Gastrocnemius medialis (tissue), 4 donors: ENCODE measurements around the gene KAZN.

Source experiments
- POLR2A ChIP-seq, 2 donors: fragments of 450-650 bp; IDR thresholded peaks; one replicate each; pipeline ENCODE4 v1.6.1; 2017; ENCODE audit warnings: antibody characterized with exemption in 2 of 2, mild to moderate bottlenecking in 2 of 2, moderate library complexity in 2 of 2
- TF ChIP-seq, protein P1 (sequence below), 5 experiments: fragments of 450-650 bp in 3 of 5; fragments of 200-600 bp in 2 of 5; sonication (generic) in 2 of 5; IDR thresholded peaks in 4 of 5; conservative IDR thresholded peaks in 1 of 5; 1 replicate in 4 of 5; 2 replicates in 1 of 5; pipeline ENCODE4 v1.5.1; 2016 to 2019; ENCODE audit warnings: antibody characterized with exemption in 5 of 5, mild to moderate bottlenecking in 3 of 5, moderate library complexity in 3 of 5

DNA sequence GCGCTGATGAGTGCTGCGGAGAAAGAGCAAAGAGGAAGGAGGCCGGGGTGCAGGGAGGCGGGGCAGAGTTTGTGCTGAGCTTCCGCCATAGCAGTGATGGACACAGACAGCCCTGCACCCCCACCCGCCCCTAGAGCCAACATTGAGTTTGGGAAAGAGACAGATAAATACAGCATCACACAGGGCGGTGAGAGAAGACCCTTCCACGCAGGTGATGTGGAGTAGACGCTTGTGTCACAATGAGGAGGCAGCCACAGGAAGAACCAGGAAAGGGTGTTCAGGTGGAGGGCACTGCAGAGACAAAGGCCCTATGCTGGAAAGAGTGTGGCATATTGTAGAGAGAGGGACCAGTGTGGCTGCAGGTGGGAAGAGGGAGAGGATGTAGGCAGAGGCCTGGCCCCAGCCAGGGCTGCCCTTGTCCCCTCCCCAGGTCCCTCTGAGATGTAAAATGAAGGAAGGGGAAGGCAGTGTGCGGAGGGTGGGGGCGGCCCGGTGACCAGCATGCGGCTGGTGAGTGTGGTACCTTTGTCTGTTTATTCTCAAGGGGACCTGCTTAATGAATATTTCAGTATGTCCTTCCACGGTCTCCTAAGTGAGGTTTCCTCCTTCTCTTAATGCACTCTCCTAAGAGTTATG lies 360.7 kb downstream of the KAZN start:
- TF ChIP-seq, protein P1, sequence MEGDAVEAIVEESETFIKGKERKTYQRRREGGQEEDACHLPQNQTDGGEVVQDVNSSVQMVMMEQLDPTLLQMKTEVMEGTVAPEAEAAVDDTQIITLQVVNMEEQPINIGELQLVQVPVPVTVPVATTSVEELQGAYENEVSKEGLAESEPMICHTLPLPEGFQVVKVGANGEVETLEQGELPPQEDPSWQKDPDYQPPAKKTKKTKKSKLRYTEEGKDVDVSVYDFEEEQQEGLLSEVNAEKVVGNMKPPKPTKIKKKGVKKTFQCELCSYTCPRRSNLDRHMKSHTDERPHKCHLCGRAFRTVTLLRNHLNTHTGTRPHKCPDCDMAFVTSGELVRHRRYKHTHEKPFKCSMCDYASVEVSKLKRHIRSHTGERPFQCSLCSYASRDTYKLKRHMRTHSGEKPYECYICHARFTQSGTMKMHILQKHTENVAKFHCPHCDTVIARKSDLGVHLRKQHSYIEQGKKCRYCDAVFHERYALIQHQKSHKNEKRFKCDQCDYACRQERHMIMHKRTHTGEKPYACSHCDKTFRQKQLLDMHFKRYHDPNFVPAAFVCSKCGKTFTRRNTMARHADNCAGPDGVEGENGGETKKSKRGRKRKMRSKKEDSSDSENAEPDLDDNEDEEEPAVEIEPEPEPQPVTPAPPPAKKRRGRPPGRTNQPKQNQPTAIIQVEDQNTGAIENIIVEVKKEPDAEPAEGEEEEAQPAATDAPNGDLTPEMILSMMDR (IDR thresholded peaks at IDR 0.05 in 4 of 5, conservative IDR thresholded peaks at IDR 0.05 in 1 of 5): no peak
- no peak for TF ChIP-seq POLR2A (IDR thresholded peaks at IDR 0.05)
